ENCODE results near the gene C17orf50.
A peak's percentile ranks its signal among the peaks of the same experiment; 100 is the strongest.

C17orf50 gene

DNA sequence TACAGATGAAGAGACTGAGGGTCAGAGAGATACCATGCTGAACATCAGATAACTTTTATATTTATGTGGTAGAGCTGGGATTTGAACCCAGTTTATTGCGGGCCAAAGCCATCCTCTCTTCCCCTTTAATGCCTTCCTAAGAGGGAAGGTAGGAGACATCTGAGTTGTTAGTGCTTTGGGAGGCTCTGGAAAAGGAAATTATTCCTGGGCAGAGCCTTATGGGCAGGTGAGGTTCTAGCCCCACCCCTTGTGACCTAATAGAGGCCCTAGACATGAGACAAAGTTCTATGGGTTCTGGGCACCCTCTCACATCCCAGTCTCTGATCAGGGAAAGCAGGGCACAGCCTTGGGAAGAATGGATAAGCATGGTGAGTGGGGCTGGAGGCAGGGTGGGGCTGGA lies at the start of gene C17orf50:
Gene C17orf50, plus strand, starts transcription at position 301 of the 400 bp plus-strand sequence. Its CDS starts 55 bp downstream, at position 356.
- TF ChIP-seq, protein P1, sequence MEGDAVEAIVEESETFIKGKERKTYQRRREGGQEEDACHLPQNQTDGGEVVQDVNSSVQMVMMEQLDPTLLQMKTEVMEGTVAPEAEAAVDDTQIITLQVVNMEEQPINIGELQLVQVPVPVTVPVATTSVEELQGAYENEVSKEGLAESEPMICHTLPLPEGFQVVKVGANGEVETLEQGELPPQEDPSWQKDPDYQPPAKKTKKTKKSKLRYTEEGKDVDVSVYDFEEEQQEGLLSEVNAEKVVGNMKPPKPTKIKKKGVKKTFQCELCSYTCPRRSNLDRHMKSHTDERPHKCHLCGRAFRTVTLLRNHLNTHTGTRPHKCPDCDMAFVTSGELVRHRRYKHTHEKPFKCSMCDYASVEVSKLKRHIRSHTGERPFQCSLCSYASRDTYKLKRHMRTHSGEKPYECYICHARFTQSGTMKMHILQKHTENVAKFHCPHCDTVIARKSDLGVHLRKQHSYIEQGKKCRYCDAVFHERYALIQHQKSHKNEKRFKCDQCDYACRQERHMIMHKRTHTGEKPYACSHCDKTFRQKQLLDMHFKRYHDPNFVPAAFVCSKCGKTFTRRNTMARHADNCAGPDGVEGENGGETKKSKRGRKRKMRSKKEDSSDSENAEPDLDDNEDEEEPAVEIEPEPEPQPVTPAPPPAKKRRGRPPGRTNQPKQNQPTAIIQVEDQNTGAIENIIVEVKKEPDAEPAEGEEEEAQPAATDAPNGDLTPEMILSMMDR (conservative IDR thresholded peaks at IDR 0.05; ENCODE audit: low read depth, low read length) = no peak
- no peak within 1 kb of the TSS for H3K4me3 ChIP-seq (ENCODE audit: low read length)
- no peak for DNase-seq (ENCODE audit: low read depth)

DNA sequence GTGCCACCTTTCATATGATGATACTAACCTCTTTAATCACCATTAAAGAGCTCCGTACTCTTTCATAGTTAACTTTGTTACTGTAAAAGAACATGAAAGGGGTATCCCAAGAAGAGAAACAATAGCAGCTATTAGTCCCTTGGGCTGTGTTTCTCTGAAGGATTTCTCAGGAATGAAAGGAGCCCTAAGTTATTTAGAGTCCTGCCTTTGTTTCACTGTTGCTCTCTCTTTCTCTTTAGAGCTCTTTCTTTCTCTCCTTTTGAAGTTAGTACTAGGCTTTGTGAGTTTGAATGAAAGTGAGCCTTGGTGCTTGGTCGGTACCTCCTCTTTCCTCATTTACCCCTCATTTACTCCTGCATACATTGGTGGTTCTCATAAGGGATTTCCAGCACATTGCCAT lies 49.7 kb upstream of the C17orf50 start:
- no peak for DNase-seq (ENCODE audit: low read depth)
- H3K4me3 ChIP-seq (ENCODE audit: low read length) = no peak overlapping the region
- TF ChIP-seq, protein P1 (conservative IDR thresholded peaks at IDR 0.05; ENCODE audit: low read depth, low read length) = no peak

DNA sequence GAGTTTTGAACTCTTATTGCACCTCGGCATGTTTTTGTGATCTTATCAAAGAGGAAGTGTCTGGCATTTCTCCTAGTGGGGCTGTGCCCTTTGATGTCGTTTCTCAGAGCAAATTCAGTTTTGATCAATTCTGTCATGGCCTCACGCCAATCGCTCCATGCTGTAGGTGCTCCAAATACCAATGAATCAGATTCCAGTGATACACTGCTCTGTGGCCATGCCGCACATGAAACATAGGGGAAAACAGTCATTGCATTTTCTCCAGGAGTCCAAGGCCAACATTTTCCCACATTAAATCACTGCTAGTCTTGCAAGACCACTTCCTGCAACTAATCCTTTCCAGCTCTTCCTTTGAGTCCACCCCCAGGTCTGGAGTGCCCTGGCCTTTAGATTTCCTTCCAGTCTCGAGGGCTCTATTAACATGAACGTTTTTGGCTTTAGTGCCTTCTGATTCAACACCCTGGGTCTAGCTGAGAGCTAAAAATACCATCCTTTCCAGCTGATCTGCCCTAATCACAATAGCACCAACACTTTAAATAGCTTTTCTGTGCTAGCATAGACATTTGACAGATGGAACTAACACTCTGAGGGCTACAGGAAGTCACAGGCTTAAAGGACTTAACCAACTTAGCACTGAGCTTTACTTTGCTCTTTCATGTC lies 47.5 kb upstream of the C17orf50 start:
- H3K4me3 ChIP-seq (ENCODE audit: low read length) = no peak overlapping the region
- DNase-seq (ENCODE audit: low read depth) = peak; percentile 85
- TF ChIP-seq, protein P1 (conservative IDR thresholded peaks at IDR 0.05; ENCODE audit: low read depth, low read length) = no peak

DNA sequence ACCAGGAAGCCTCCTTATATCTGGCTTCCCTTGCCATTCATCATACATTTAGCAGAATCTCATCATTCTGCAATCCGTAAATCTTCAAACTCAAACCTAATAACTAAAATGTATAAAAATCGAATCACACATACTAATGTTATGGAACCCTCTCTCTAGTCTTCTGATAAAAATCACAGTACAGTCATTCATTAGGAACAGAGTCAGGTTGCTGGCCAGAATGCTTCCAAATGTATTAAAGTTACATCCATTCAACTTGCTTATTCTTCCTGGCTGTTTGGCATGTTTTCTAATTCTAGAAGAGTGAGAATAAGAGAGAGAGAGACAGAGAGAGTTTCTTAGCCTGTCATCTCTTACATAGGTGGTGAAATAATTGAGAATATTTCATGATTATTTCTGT lies 45.7 kb upstream of the C17orf50 start:
- DNase-seq (ENCODE audit: low read depth) = no peak
- H3K4me3 ChIP-seq (ENCODE audit: low read length) = no peak overlapping the region
- TF ChIP-seq, protein P1 (conservative IDR thresholded peaks at IDR 0.05; ENCODE audit: low read depth, low read length) = no peak

DNA sequence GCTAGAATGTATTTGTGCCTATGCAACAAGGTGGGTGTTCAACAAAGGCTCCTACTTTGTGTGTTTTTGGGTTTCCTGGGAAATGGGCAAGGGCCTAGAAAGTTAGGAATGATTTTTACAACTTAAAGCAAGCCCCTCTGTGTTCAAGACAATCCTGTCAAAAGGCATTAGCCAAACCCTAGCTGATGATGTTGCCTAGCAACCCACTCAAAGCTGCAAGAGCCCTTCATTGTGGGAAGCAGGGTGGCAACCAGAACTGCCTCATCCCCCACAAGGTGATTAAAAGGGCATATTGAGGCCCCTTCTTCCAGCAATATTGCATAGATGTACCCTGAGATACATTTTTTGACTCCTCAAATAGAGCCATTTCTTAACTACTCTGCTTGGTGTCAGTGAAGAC lies 45.3 kb upstream of the C17orf50 start:
- H3K4me3 ChIP-seq (ENCODE audit: low read length) = no peak overlapping the region
- no peak for DNase-seq (ENCODE audit: low read depth)
- TF ChIP-seq, protein P1 (conservative IDR thresholded peaks at IDR 0.05; ENCODE audit: low read depth, low read length) = no peak

DNA sequence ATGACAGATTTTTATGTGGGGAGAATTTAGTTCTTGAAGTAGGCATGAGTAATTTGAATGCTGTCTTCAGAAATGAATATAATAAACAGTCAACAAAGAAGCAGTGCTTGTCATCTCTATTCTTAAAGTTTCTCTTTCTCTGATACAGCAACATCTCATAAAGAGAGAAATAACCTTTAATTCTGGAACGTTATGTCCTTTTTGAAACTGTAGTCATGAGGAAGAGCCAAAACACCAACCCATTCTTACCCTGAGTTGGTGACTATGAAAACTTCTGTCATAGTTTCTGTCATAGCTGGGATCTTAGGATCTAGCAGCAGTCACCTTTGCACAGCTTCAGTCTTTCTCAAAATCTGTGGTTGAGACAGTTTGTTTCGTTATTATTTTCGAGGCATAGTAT lies 44.5 kb upstream of the C17orf50 start:
- no peak overlapping the region for H3K4me3 ChIP-seq (ENCODE audit: low read length)
- TF ChIP-seq, protein P1 (conservative IDR thresholded peaks at IDR 0.05; ENCODE audit: low read depth, low read length) = no peak
- DNase-seq (ENCODE audit: low read depth) = no peak

DNA sequence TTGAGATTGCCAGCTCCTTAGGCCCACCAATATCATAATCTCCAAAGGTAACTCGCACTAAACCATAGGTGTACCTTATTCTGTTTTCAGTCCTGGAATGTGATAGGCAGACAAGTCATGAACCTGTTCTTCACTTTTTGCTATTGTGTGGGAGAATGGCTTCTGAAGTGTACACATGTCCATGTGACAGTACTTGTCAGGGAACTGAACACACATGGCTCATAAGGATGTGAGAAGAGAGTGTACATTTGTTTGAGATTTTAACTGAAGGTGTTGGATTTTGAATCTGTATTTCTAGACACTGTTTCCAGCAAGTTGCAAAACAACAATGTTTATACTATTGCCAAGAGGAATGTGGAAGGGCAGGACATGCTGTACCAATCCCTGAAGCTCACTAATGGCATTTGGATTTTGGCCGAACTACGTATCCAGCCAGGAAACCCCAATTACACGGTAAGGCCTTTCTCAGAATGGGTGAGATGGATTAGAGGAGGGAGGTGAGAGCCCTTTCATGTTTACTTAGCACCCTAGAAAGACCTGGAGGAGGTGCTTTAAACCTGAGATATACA lies 43.7 kb upstream of the C17orf50 start:
- DNase-seq (ENCODE audit: low read depth) = no peak
- H3K4me3 ChIP-seq (ENCODE audit: low read length) = no peak overlapping the region
- TF ChIP-seq, protein P1 (conservative IDR thresholded peaks at IDR 0.05; ENCODE audit: low read depth, low read length) = no peak
